Body of pancreas (tissue), 4 donors: ENCODE measurements around the gene CEP68.

ENCODE experiments used
- CTCF ChIP-seq, 7 experiments: fragments of 450-650 bp in 4 of 7; fragments of 200-600 bp in 3 of 7; sonication (generic) in 3 of 7; IDR thresholded peaks; one replicate each; pipeline ENCODE4 v1.5.1; 2016 to 2019; ENCODE audit warnings: antibody characterized with exemption in 7 of 7
- POLR2A ChIP-seq, 3 donors: fragments of 450-650 bp; IDR thresholded peaks; one replicate each; pipeline ENCODE4 v1.6.1; 2016; ENCODE audit warnings: antibody characterized with exemption in 3 of 3, mild to moderate bottlenecking in 2 of 3

- TF ChIP-seq CTCF (IDR thresholded peaks at IDR 0.05) (no peak), POLR2A (IDR thresholded peaks at IDR 0.05) (no peak)
Observed at GRCh38 chr2:65070172-65070830, 14.1 kb downstream of the CEP68 start.
